ENCODE measurements around the gene MARCHF2.

Gene MARCHF2

GRCh38 chr19:8456064-8456463, 43.0 kb downstream of the MARCHF2 start:
- Histone ChIP-seq H3K9ac (ENCODE audit: low read length) (no peak overlapping the region), H3K36me3 (ENCODE audit: control insufficient read depth, insufficient read depth, low read length) (peaks cover 70% of the 10 kb centered on the region), H3K9me3 (ENCODE audit: control insufficient read depth, insufficient read depth, low read depth, low read length) (no peaks in the 10 kb centered on the region), H3K4me3 (ENCODE audit: low read depth, low read length) (no peak overlapping the region), H3K27ac (ENCODE audit: low read depth, low read length) (no peak overlapping the region), H3K4me1 (ENCODE audit: control insufficient read depth, insufficient read depth, low read length) (peaks cover 65% of the 10 kb centered on the region), H3K27me3 (ENCODE audit: control insufficient read depth, insufficient read depth, low read length) (no peaks in the 10 kb centered on the region)

GRCh38 chr19:8457209-8457608, 44.1 kb downstream of the MARCHF2 start:
- peaks cover 73% of the 10 kb centered on the region for H3K36me3 ChIP-seq (ENCODE audit: control insufficient read depth, insufficient read depth, low read length)
- no peak overlapping the region for H3K4me3 ChIP-seq (ENCODE audit: low read depth, low read length)
- H3K9ac ChIP-seq (ENCODE audit: low read length) = no peak overlapping the region
- no peaks in the 10 kb centered on the region for H3K27me3 ChIP-seq (ENCODE audit: control insufficient read depth, insufficient read depth, low read length)
- no peak overlapping the region for H3K27ac ChIP-seq (ENCODE audit: low read depth, low read length)
- H3K4me1 ChIP-seq (ENCODE audit: control insufficient read depth, insufficient read depth, low read length) = peaks cover 58% of the 10 kb centered on the region
- H3K9me3 ChIP-seq (ENCODE audit: control insufficient read depth, insufficient read depth, low read depth, low read length) = no peaks in the 10 kb centered on the region

- Histone ChIP-seq H3K9me3 (ENCODE audit: control insufficient read depth, insufficient read depth, low read depth, low read length) (no peaks in the 10 kb centered on the region), H3K27me3 (ENCODE audit: control insufficient read depth, insufficient read depth, low read length) (no peaks in the 10 kb centered on the region), H3K27ac (ENCODE audit: low read depth, low read length) (no peak overlapping the region), H3K4me1 (ENCODE audit: control insufficient read depth, insufficient read depth, low read length) (peaks cover 56% of the 10 kb centered on the region), H3K9ac (ENCODE audit: low read length) (no peak overlapping the region), H3K36me3 (ENCODE audit: control insufficient read depth, insufficient read depth, low read length) (peaks cover 76% of the 10 kb centered on the region), H3K4me3 (ENCODE audit: low read depth, low read length) (no peak overlapping the region)
These were observed 44.7 kb downstream of the MARCHF2 start for GRCh38 chr19:8457827-8458226.

GRCh38 chr19:8458380-8458779, 45.3 kb downstream of the MARCHF2 start:
- Histone ChIP-seq H3K27ac (ENCODE audit: low read depth, low read length) (no peak overlapping the region), H3K4me1 (ENCODE audit: control insufficient read depth, insufficient read depth, low read length) (peaks cover 56% of the 10 kb centered on the region), H3K36me3 (ENCODE audit: control insufficient read depth, insufficient read depth, low read length) (peaks cover 81% of the 10 kb centered on the region)

GRCh38 chr19:8459095-8459494, 46.0 kb downstream of the MARCHF2 start:
- Histone ChIP-seq H3K36me3 (ENCODE audit: control insufficient read depth, insufficient read depth, low read length) (peaks cover 84% of the 10 kb centered on the region), H3K9me3 (ENCODE audit: control insufficient read depth, insufficient read depth, low read depth, low read length) (no peaks in the 10 kb centered on the region), H3K4me1 (ENCODE audit: control insufficient read depth, insufficient read depth, low read length) (peaks cover 56% of the 10 kb centered on the region), H3K27me3 (ENCODE audit: control insufficient read depth, insufficient read depth, low read length) (no peaks in the 10 kb centered on the region), H3K27ac (ENCODE audit: low read depth, low read length) (no peak overlapping the region), H3K9ac (ENCODE audit: low read length) (no peak overlapping the region), H3K4me3 (ENCODE audit: low read depth, low read length) (no peak overlapping the region)

More at GRCh38 chr19:8458380-8458779, 45.3 kb downstream of the MARCHF2 start:
- Histone ChIP-seq H3K9me3 (ENCODE audit: control insufficient read depth, insufficient read depth, low read depth, low read length) (no peaks in the 10 kb centered on the region), H3K9ac (ENCODE audit: low read length) (no peak overlapping the region), H3K4me3 (ENCODE audit: low read depth, low read length) (no peak overlapping the region), H3K27me3 (ENCODE audit: control insufficient read depth, insufficient read depth, low read length) (no peaks in the 10 kb centered on the region)

- H3K36me3 ChIP-seq (ENCODE audit: control insufficient read depth, insufficient read depth, low read length) = peaks cover 89% of the 10 kb centered on the region
- no peaks in the 10 kb centered on the region for H3K9me3 ChIP-seq (ENCODE audit: control insufficient read depth, insufficient read depth, low read depth, low read length)
- no peak overlapping the region for H3K27ac ChIP-seq (ENCODE audit: low read depth, low read length)
- no peak overlapping the region for H3K4me3 ChIP-seq (ENCODE audit: low read depth, low read length)
- H3K4me1 ChIP-seq (ENCODE audit: control insufficient read depth, insufficient read depth, low read length) = peaks cover 56% of the 10 kb centered on the region
- no peaks in the 10 kb centered on the region for H3K27me3 ChIP-seq (ENCODE audit: control insufficient read depth, insufficient read depth, low read length)
- no peak overlapping the region for H3K9ac ChIP-seq (ENCODE audit: low read length)
These were observed 46.6 kb downstream of the MARCHF2 start for GRCh38 chr19:8459520-8460270.

- Histone ChIP-seq H3K36me3 (ENCODE audit: control insufficient read depth, insufficient read depth, low read length) (peaks cover 91% of the 10 kb centered on the region), H3K4me1 (ENCODE audit: control insufficient read depth, insufficient read depth, low read length) (peaks cover 53% of the 10 kb centered on the region), H3K27ac (ENCODE audit: low read depth, low read length) (no peak overlapping the region), H3K4me3 (ENCODE audit: low read depth, low read length) (no peak overlapping the region), H3K27me3 (ENCODE audit: control insufficient read depth, insufficient read depth, low read length) (no peaks in the 10 kb centered on the region), H3K9ac (ENCODE audit: low read length) (no peak overlapping the region), H3K9me3 (ENCODE audit: control insufficient read depth, insufficient read depth, low read depth, low read length) (no peaks in the 10 kb centered on the region)
These were observed 47.6 kb downstream of the MARCHF2 start for GRCh38 chr19:8460516-8461298.

GRCh38 chr19:8461376-8461775, 48.3 kb downstream of the MARCHF2 start:
- H3K4me3 ChIP-seq (ENCODE audit: low read depth, low read length) = no peak overlapping the region
- peaks cover 47% of the 10 kb centered on the region for H3K4me1 ChIP-seq (ENCODE audit: control insufficient read depth, insufficient read depth, low read length)
- H3K36me3 ChIP-seq (ENCODE audit: control insufficient read depth, insufficient read depth, low read length) = peaks cover 91% of the 10 kb centered on the region
- H3K9me3 ChIP-seq (ENCODE audit: control insufficient read depth, insufficient read depth, low read depth, low read length) = no peaks in the 10 kb centered on the region
- H3K27me3 ChIP-seq (ENCODE audit: control insufficient read depth, insufficient read depth, low read length) = no peaks in the 10 kb centered on the region
- H3K27ac ChIP-seq (ENCODE audit: low read depth, low read length) = no peak overlapping the region
- H3K9ac ChIP-seq (ENCODE audit: low read length) = no peak overlapping the region

- Histone ChIP-seq H3K4me1 (ENCODE audit: control insufficient read depth, insufficient read depth, low read length) (peaks cover 42% of the 10 kb centered on the region), H3K27ac (ENCODE audit: low read depth, low read length) (no peak overlapping the region), H3K9me3 (ENCODE audit: control insufficient read depth, insufficient read depth, low read depth, low read length) (no peaks in the 10 kb centered on the region), H3K9ac (ENCODE audit: low read length) (no peak overlapping the region), H3K4me3 (ENCODE audit: low read depth, low read length) (no peak overlapping the region), H3K36me3 (ENCODE audit: control insufficient read depth, insufficient read depth, low read length) (peaks cover 91% of the 10 kb centered on the region), H3K27me3 (ENCODE audit: control insufficient read depth, insufficient read depth, low read length) (no peaks in the 10 kb centered on the region)
These were observed 48.8 kb downstream of the MARCHF2 start for GRCh38 chr19:8461891-8462290.

- peaks cover 40% of the 10 kb centered on the region for H3K4me1 ChIP-seq (ENCODE audit: control insufficient read depth, insufficient read depth, low read length)
- peaks cover 91% of the 10 kb centered on the region for H3K36me3 ChIP-seq (ENCODE audit: control insufficient read depth, insufficient read depth, low read length)
- no peaks in the 10 kb centered on the region for H3K9me3 ChIP-seq (ENCODE audit: control insufficient read depth, insufficient read depth, low read depth, low read length)
- H3K27me3 ChIP-seq (ENCODE audit: control insufficient read depth, insufficient read depth, low read length) = no peaks in the 10 kb centered on the region
- H3K27ac ChIP-seq (ENCODE audit: low read depth, low read length) = no peak overlapping the region
- H3K9ac ChIP-seq (ENCODE audit: low read length) = no peak overlapping the region
- no peak overlapping the region for H3K4me3 ChIP-seq (ENCODE audit: low read depth, low read length)
These were observed 49.5 kb downstream of the MARCHF2 start for GRCh38 chr19:8462571-8462970.

- Histone ChIP-seq H3K9ac (ENCODE audit: low read length) (no peak overlapping the region), H3K4me1 (ENCODE audit: control insufficient read depth, insufficient read depth, low read length) (peaks cover 32% of the 10 kb centered on the region), H3K9me3 (ENCODE audit: control insufficient read depth, insufficient read depth, low read depth, low read length) (no peaks in the 10 kb centered on the region), H3K27ac (ENCODE audit: low read depth, low read length) (no peak overlapping the region), H3K36me3 (ENCODE audit: control insufficient read depth, insufficient read depth, low read length) (peaks cover 91% of the 10 kb centered on the region), H3K4me3 (ENCODE audit: low read depth, low read length) (no peak overlapping the region), H3K27me3 (ENCODE audit: control insufficient read depth, insufficient read depth, low read length) (no peaks in the 10 kb centered on the region)
These were observed 50.3 kb downstream of the MARCHF2 start for GRCh38 chr19:8463365-8463764.
